SK-N-SH treated with all-trans-retinoic acid at 6 μM for 48 hours (cell line): Measurements from ENCODE around the gene MACC1.

ENCODE experiments used
- ATAC-seq: fragments of 200-7000 bp; cut with Tn5 transposase; 3 replicates; pipeline ENCODE4 v1.9.1; 2020; ENCODE audit warnings: mild to moderate bottlenecking, moderate library complexity
- ARNTL ChIP-seq: fragments of 450-650 bp; formaldehyde crosslinking; IDR thresholded peaks from 2 replicates; pipeline ENCODE4 v1.5.0; 2020; ENCODE audit warnings: low read depth, mild to moderate bottlenecking, moderate library complexity, borderline replicate concordance
- BACH2 ChIP-seq: fragments of 250-450 bp; sonication (Bioruptor Pico); IDR thresholded peaks from 2 replicates; pipeline ENCODE4 v1.9.0; 2021; ENCODE audit warnings: mild to moderate bottlenecking, borderline replicate concordance
- GLIS3 ChIP-seq: fragments of 250-450 bp; sonication (Bioruptor Pico); IDR thresholded peaks from 2 replicates; pipeline ENCODE4 v1.5.0; 2020; ENCODE audit warnings: mild to moderate bottlenecking, moderate library complexity
- ISL1 ChIP-seq: fragments of 250-450 bp; sonication (Bioruptor Pico); IDR thresholded peaks from 2 replicates; pipeline ENCODE4 v2.1.2; 2022; ENCODE audit warnings: mild to moderate bottlenecking, moderate library complexity
- OSR1 ChIP-seq: fragments of 250-450 bp; sonication (Bioruptor Pico); IDR thresholded peaks from 2 replicates; pipeline ENCODE4 v1.8.0; 2022; ENCODE audit warnings: moderate library complexity, mild to moderate bottlenecking, inconsistent platforms
- PPARA ChIP-seq: fragments of 250-450 bp; sonication (Bioruptor Pico); IDR thresholded peaks from 2 replicates; pipeline ENCODE4 v1.5.0; 2020; ENCODE audit warnings: mild to moderate bottlenecking, borderline replicate concordance
- RARB ChIP-seq: fragments of 250-450 bp; sonication (Bioruptor Pico); IDR thresholded peaks from 2 replicates; pipeline ENCODE4 v1.8.0; 2021; ENCODE audit warnings: mild to moderate bottlenecking, moderate library complexity
- SNAI2 ChIP-seq: fragments of 250-450 bp; sonication (Bioruptor Pico); IDR thresholded peaks from 2 replicates; pipeline ENCODE4 v1.5.0; 2020; ENCODE audit warnings: mild to moderate bottlenecking, moderate library complexity
- TCF4 ChIP-seq: fragments of 250-450 bp; sonication (Bioruptor Pico); IDR thresholded peaks from 2 replicates; pipeline ENCODE4 v1.8.0; 2021; ENCODE audit warnings: mild to moderate bottlenecking, moderate library complexity, borderline replicate concordance
- TOX ChIP-seq: fragments of 250-450 bp; sonication (Bioruptor Pico); IDR thresholded peaks from 2 replicates; pipeline ENCODE4 v1.8.0; 2021; ENCODE audit warnings: mild to moderate bottlenecking, moderate library complexity, borderline replicate concordance
- ZC3H10 ChIP-seq: fragments of 250-450 bp; sonication (Bioruptor Pico); IDR thresholded peaks from 2 replicates; pipeline ENCODE4 v1.5.1; 2021; ENCODE audit warnings: mild to moderate bottlenecking, moderate library complexity
- ZFP3 ChIP-seq: fragments of 250-450 bp; sonication (Bioruptor Pico); IDR thresholded peaks from 2 replicates; pipeline ENCODE4 v1.5.0; 2020; ENCODE audit warnings: mild to moderate bottlenecking, moderate library complexity
- ZFP30 ChIP-seq: fragments of 450-650 bp; formaldehyde crosslinking; IDR thresholded peaks from 2 replicates; pipeline ENCODE4 v1.5.0; 2022; ENCODE audit warnings: mild to moderate bottlenecking, moderate library complexity
- ZNF70 ChIP-seq: fragments of 450-650 bp; formaldehyde crosslinking; IDR thresholded peaks from 2 replicates; pipeline ENCODE4 v1.5.0; 2020; ENCODE audit warnings: mild to moderate bottlenecking, moderate library complexity
- TF ChIP-seq, protein P1 (sequence below): fragments of 250-450 bp; sonication (Bioruptor Pico); IDR thresholded peaks from 2 replicates; pipeline ENCODE4 v1.8.0; 2021; ENCODE audit warnings: low read depth, mild to moderate bottlenecking, moderate library complexity, borderline replicate concordance
- TF ChIP-seq, protein P2 (sequence below): fragments of 250-450 bp; sonication (Bioruptor Pico); IDR thresholded peaks from 2 replicates; pipeline ENCODE4 v1.5.0; 2020; ENCODE audit warnings: mild to moderate bottlenecking, moderate library complexity
- TF ChIP-seq, protein P3 (sequence below): fragments of 250-450 bp; sonication (Bioruptor Pico); IDR thresholded peaks from 2 replicates; pipeline ENCODE4 v1.5.1; 2021; ENCODE audit warnings: mild to moderate bottlenecking, moderate library complexity

Gene MACC1

DNA sequence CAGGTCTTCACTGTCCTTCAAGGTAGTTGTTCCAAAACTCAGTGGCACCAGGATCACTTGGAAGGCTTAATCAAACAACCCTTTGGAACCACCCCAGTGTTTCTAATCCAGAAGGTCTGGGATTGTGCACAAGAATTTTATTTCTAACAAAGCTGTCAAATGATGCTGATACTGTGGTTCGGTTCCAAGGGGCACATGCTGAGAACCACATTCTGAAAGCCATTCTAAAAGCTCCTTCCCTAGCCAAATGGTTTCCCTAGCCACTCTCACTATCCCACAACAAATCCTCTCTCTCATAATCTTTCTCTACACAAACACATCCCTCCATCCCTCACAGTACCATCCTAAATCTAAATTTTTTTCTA is 52.1 kb downstream of the MACC1 start:
- no peak for TF ChIP-seq ISL1
- no peak for TF ChIP-seq BACH2 (CRISPR knock-in tag)
- TF ChIP-seq, protein P1, sequence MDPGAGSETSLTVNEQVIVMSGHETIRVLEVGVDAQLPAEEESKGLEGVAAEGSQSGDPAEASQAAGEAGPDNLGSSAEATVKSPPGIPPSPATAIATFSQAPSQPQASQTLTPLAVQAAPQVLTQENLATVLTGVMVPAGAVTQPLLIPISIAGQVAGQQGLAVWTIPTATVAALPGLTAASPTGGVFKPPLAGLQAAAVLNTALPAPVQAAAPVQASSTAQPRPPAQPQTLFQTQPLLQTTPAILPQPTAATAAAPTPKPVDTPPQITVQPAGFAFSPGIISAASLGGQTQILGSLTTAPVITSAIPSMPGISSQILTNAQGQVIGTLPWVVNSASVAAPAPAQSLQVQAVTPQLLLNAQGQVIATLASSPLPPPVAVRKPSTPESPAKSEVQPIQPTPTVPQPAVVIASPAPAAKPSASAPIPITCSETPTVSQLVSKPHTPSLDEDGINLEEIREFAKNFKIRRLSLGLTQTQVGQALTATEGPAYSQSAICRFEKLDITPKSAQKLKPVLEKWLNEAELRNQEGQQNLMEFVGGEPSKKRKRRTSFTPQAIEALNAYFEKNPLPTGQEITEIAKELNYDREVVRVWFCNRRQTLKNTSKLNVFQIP (CRISPR knock-in tag) = no peak
- no peak for TF ChIP-seq RARB
- TF ChIP-seq, all 23 proteins: peak for 0
- no peak for ATAC-seq

DNA sequence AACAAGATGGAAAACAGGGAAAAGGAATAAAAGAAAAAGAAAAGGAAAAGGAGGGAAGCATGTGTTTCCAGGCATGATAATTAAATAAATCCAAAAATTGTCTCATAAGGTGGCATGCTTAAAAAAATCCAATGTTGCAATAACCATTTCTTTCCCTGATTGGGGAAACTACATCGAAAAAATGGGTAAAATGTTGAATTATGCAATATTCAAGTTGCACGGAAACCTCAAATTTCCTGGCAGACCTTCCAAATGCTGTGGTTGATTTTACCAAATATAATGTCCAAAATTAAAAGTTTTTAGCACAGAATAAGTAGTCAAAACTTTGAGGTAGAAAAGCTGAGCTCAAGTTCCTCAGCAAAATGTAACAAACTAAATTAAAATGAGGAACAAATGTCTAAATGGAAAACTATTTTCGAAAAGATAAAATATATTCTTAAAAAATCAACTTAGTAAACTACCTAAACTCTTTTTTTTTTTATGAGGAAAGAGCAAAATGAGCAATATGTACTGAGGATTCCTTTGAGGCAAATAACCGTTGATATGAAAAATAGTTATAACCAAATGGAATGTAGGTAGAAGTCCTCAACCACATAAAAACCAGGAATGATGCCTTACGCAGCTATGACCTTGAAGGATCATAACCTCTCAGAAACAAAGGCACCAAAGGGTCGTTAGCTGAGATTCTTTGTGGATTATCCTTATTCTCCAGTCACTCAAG is 52.6 kb downstream of the MACC1 start:
- no peak for TF ChIP-seq ZNF70 (CRISPR knock-in tag)
- no peak for TF ChIP-seq ZFP3 (CRISPR knock-in tag)
- no peak for TF ChIP-seq OSR1 (CRISPR knock-in tag)
- ATAC-seq = no peak

DNA sequence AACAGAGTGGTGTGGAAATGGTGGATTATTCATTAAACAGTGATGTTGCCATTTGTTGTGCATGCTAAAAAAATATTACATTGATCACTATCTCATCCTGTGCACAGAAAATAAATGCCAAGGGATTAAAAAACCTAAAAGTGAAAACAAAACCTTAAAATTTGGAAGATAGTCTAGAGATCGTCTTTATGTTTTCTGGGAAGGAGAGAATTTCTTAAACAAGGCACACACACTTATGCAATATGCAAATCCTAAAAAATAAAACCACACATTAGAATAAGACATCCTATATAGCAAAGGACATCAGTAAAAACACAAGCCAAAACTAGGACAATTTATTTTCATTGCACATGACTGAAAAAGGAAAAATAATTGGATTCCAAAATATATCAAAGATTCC is 54.5 kb downstream of the MACC1 start:
- ATAC-seq = no peak
- TF ChIP-seq TCF4 (CRISPR knock-in tag) (no peak), ZC3H10 (CRISPR knock-in tag) (no peak), TOX (CRISPR knock-in tag) (no peak), SNAI2 (CRISPR knock-in tag) (no peak)

DNA sequence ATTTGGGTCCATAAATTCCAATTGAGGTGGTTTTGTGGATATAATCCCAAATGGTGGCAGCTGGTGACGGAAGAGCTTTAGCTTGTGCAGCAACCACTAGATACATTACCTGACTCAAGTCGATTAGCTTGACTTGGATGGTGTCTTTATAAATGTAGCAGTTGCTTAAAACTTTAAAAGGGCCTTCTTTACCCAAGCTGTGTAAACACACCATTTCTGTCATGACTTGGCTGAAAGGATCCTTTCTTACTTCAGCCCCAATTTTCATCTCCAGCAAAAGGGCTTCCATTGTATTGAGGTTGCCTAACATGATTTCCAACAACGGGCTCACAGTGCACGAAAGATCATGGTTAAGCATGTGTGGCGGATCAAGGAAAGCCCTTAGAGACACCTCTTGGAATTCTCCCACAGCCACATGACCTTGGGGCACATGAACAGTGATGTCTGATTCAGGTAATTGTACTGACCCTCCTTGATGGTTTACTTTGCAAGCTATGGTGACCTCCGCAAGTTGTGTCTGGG is 57.9 kb downstream of the MACC1 start:
- ATAC-seq = no peak
- TF ChIP-seq RARB (no peak), ARNTL (CRISPR knock-in tag) (no peak), ZFP3 (CRISPR knock-in tag) (no peak), TCF4 (CRISPR knock-in tag) (no peak), ZNF70 (CRISPR knock-in tag) (no peak), ZC3H10 (CRISPR knock-in tag) (no peak), BACH2 (CRISPR knock-in tag) (no peak), GLIS3 (CRISPR knock-in tag) (no peak)
- TF ChIP-seq, protein P1 (CRISPR knock-in tag) = no peak
- TF ChIP-seq, protein P2, sequence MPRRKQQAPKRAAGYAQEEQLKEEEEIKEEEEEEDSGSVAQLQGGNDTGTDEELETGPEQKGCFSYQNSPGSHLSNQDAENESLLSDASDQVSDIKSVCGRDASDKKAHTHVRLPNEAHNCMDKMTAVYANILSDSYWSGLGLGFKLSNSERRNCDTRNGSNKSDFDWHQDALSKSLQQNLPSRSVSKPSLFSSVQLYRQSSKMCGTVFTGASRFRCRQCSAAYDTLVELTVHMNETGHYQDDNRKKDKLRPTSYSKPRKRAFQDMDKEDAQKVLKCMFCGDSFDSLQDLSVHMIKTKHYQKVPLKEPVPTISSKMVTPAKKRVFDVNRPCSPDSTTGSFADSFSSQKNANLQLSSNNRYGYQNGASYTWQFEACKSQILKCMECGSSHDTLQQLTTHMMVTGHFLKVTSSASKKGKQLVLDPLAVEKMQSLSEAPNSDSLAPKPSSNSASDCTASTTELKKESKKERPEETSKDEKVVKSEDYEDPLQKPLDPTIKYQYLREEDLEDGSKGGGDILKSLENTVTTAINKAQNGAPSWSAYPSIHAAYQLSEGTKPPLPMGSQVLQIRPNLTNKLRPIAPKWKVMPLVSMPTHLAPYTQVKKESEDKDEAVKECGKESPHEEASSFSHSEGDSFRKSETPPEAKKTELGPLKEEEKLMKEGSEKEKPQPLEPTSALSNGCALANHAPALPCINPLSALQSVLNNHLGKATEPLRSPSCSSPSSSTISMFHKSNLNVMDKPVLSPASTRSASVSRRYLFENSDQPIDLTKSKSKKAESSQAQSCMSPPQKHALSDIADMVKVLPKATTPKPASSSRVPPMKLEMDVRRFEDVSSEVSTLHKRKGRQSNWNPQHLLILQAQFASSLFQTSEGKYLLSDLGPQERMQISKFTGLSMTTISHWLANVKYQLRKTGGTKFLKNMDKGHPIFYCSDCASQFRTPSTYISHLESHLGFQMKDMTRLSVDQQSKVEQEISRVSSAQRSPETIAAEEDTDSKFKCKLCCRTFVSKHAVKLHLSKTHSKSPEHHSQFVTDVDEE (CRISPR knock-in tag) = no peak

DNA sequence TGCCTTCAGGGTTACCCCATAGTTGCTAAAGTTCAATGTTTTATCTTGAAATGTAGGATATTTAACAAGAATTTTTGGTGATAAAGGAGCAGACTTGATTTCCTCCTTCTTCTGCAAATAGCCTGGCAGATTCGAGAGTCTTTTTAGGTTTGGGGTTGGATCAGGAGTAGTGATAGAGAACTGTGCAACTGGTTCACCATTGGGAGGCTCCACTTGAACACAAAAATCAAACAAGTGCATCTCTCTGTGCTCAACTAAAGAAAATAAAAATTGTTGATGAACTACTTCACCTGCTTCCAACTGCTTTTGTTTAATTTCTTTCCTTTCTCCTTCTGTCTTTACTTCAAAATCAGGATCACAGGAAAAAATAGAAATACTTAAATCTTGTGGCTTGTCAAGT is 58.5 kb downstream of the MACC1 start:
- TF ChIP-seq ARNTL (CRISPR knock-in tag) = no peak
- no peak for TF ChIP-seq ZFP3 (CRISPR knock-in tag)
- no peak for TF ChIP-seq ZFP30 (CRISPR knock-in tag)
- TF ChIP-seq, all 23 proteins: peak for 0
- peak; percentile 96 for ATAC-seq

DNA sequence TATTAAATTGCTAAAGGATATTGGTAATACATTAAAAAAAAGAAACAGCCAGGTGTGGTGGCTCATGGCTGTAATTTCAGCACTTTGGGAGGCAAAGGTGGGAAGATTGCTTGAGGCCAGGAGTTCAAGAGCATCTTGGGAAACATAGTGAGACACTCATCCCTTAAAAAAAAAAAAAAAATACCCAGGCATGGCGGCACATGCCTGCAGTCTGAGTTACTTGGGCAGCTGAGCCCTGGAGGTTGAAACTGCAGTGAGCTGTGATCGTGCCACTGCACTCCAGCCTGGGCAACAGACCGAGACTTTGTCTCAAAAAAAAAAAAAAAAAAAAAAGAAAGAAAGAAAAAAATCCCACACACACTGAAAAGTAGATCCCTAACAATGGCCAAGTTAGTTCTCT is 59.7 kb downstream of the MACC1 start:
- TF ChIP-seq ISL1 = no peak
- no peak for TF ChIP-seq TOX (CRISPR knock-in tag)
- no peak for TF ChIP-seq GLIS3 (CRISPR knock-in tag)
- no peak for TF ChIP-seq ZFP30 (CRISPR knock-in tag)
- no peak for TF ChIP-seq ZFP3 (CRISPR knock-in tag)
- TF ChIP-seq, protein P3, sequence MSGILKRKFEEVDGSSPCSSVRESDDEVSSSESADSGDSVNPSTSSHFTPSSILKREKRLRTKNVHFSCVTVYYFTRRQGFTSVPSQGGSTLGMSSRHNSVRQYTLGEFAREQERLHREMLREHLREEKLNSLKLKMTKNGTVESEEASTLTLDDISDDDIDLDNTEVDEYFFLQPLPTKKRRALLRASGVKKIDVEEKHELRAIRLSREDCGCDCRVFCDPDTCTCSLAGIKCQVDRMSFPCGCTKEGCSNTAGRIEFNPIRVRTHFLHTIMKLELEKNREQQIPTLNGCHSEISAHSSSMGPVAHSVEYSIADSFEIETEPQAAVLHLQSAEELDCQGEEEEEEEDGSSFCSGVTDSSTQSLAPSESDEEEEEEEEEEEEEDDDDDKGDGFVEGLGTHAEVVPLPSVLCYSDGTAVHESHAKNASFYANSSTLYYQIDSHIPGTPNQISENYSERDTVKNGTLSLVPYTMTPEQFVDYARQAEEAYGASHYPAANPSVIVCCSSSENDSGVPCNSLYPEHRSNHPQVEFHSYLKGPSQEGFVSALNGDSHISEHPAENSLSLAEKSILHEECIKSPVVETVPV (CRISPR knock-in tag) = no peak
- no peak for TF ChIP-seq PPARA (CRISPR knock-in tag)
- ATAC-seq = no peak
